HEK293 (cell line): ENCODE results near the gene LCE3B.
"Not testable (repeated sequence)": the region's sequence is repeated elsewhere in the genome, so short reads cannot be mapped to it uniquely, and the experiment has no call there.

Experiments used
- CTCF ChIA-PET: fragments of 350-600 bp; formaldehyde crosslinking; extraction: SDS; loops from one replicate; lab custom pipeline; 2021; ENCODE audit warnings: antibody characterized with exemption; lab: Yijun Ruan, JAX
- POLR2A ChIA-PET: fragments of 300-600 bp; formaldehyde crosslinking; extraction: SDS; loops from one replicate; lab custom pipeline; 2020; ENCODE audit warnings: antibody characterized with exemption, inconsistent platforms; lab: Yijun Ruan, JAX
- H3K27ac ChIP-seq: fragments of 200-500 bp; sonication (Bioruptor generic); 2 replicates; pipeline ENCODE4 v1.5.1; 2014; ENCODE audit warnings: low read depth, low read length, control low read depth, inconsistent platforms; ENCODE audit errors: extremely low read depth
- H3K36me3 ChIP-seq, 2 experiments: fragments of 200-500 bp in 1 of 2; sonication (Bioruptor generic) in 1 of 2; 1 replicate in 1 of 2; 2 replicates in 1 of 2; pipeline ENCODE4 v1.5.1; 2014 to 2017; ENCODE audit warnings: inconsistent platforms in 2 of 2, low read length in 2 of 2; ENCODE audit not compliant: control insufficient read depth in 2 of 2, insufficient read depth in 1 of 2
- H3K4me1 ChIP-seq: fragments of 200-500 bp; sonication (Bioruptor generic); 2 replicates; pipeline ENCODE4 v1.5.1; 2014; ENCODE audit warnings: mild to moderate bottlenecking, low read length, inconsistent platforms; ENCODE audit not compliant: control insufficient read depth, insufficient read depth
- H3K4me3 ChIP-seq: 2 replicates; pipeline ENCODE4 v1.5.1; 2011; ENCODE audit warnings: low read depth, mild to moderate bottlenecking, control low read depth, low read length, moderate library complexity
- H3K9me3 ChIP-seq: fragments of 200-500 bp; sonication (Bioruptor generic); 2 replicates; pipeline ENCODE4 v1.5.1; 2014; ENCODE audit warnings: low read depth, low read length, inconsistent platforms; ENCODE audit not compliant: control insufficient read depth, insufficient read depth
- AEBP2 ChIP-seq: fragments of 450-650 bp; formaldehyde crosslinking; IDR thresholded peaks from 2 replicates; pipeline ENCODE4 v1.5.1; 2016; ENCODE audit warnings: missing biosample characterization, missing genetic modification characterization, borderline replicate concordance
- HOXD13 ChIP-seq: sonication (generic); formaldehyde crosslinking; IDR thresholded peaks from 2 replicates; pipeline ENCODE4 v1.8.0; 2022; ENCODE audit warnings: missing genetic modification reagents, borderline replicate concordance
- KLF16 ChIP-seq: fragments of 450-650 bp; formaldehyde crosslinking; IDR thresholded peaks from 2 replicates; pipeline ENCODE4 v1.5.1; 2017; ENCODE audit warnings: missing biosample characterization, missing genetic modification characterization
- MZF1 ChIP-seq: fragments of 450-650 bp; formaldehyde crosslinking; IDR thresholded peaks from 2 replicates; pipeline ENCODE4 v1.5.1; 2017; ENCODE audit warnings: missing biosample characterization, missing genetic modification characterization, borderline replicate concordance
- ZBTB1 ChIP-seq: fragments of 450-650 bp; formaldehyde crosslinking; IDR thresholded peaks from 2 replicates; pipeline ENCODE4 v1.5.1; 2016; ENCODE audit warnings: missing biosample characterization, missing genetic modification characterization
- ZNF132 ChIP-seq: fragments of 450-650 bp; formaldehyde crosslinking; IDR thresholded peaks from 2 replicates; pipeline ENCODE4 v1.5.1; 2017; ENCODE audit warnings: missing biosample characterization, missing genetic modification characterization, borderline replicate concordance
- ZNF16 ChIP-seq: fragments of 450-650 bp; formaldehyde crosslinking; IDR thresholded peaks from 2 replicates; pipeline ENCODE4 v1.5.1; 2016; ENCODE audit warnings: low read depth, missing biosample characterization, missing genetic modification characterization
- ZNF175 ChIP-seq: fragments of 450-650 bp; formaldehyde crosslinking; IDR thresholded peaks from 2 replicates; pipeline ENCODE4 v1.5.1; 2016; ENCODE audit warnings: missing biosample characterization, missing genetic modification characterization
- ZNF2 ChIP-seq: fragments of 450-650 bp; formaldehyde crosslinking; IDR thresholded peaks from 2 replicates; pipeline ENCODE4 v1.5.1; 2016; ENCODE audit warnings: missing biosample characterization, missing genetic modification characterization
- ZNF214 ChIP-seq: fragments of 450-650 bp; formaldehyde crosslinking; IDR thresholded peaks from 2 replicates; pipeline ENCODE4 v1.5.1; 2017; ENCODE audit warnings: missing biosample characterization, mild to moderate bottlenecking, missing genetic modification characterization, borderline replicate concordance
- ZNF266 ChIP-seq: fragments of 450-650 bp; formaldehyde crosslinking; IDR thresholded peaks from 2 replicates; pipeline ENCODE4 v1.5.1; 2016; ENCODE audit warnings: missing biosample characterization, missing genetic modification characterization, low read depth
- ZNF354C ChIP-seq: fragments of 450-650 bp; formaldehyde crosslinking; IDR thresholded peaks from 2 replicates; pipeline ENCODE4 v1.5.1; 2016; ENCODE audit warnings: missing biosample characterization, missing genetic modification characterization, low read depth, borderline replicate concordance
- ZNF48 ChIP-seq: fragments of 450-650 bp; formaldehyde crosslinking; IDR thresholded peaks from 2 replicates; pipeline ENCODE4 v1.5.1; 2016; ENCODE audit warnings: missing biosample characterization, missing genetic modification characterization
- ZNF530 ChIP-seq: fragments of 450-650 bp; formaldehyde crosslinking; IDR thresholded peaks from 2 replicates; pipeline ENCODE4 v1.5.1; 2016; ENCODE audit warnings: low read depth, missing biosample characterization, missing genetic modification characterization
- ZNF548 ChIP-seq: fragments of 450-650 bp; formaldehyde crosslinking; IDR thresholded peaks from 2 replicates; pipeline ENCODE4 v1.5.1; 2016; ENCODE audit warnings: missing biosample characterization, missing genetic modification characterization
- ZNF600 ChIP-seq: fragments of 450-650 bp; formaldehyde crosslinking; IDR thresholded peaks from 2 replicates; pipeline ENCODE4 v1.5.1; 2016; ENCODE audit warnings: missing biosample characterization, missing genetic modification characterization
- ZNF670 ChIP-seq: fragments of 450-650 bp; formaldehyde crosslinking; IDR thresholded peaks from 2 replicates; pipeline ENCODE4 v1.5.1; 2016; ENCODE audit warnings: missing biosample characterization, missing genetic modification characterization, low read depth

Gene LCE3B

DNA sequence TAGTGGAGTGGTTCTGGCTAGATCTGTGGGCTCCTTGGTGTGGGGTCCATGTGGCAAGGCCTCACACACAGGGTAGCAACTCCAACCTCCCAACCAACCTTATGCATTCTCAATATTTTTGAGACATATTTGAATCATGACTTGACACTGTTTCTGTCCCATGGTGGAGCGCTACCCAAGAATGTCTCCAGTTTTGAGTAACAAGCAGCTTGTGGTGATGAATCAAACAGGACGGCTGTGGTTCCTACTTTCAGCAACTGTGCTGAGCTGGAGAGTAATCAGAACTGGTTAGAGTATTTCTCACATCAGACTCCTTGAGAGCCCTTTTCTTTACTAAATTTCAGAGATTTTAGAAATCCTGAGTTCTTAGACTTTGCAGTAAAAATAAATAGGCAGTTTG lies 36.4 kb upstream of the LCE3B start (continued):
- no peak for TF ChIP-seq ZNF16 (tag by site-specific recombination)
- no peak for TF ChIP-seq ZNF600
- no peak for TF ChIP-seq ZNF266 (tag by site-specific recombination)
- TF ChIP-seq ZNF548, result no peak

DNA sequence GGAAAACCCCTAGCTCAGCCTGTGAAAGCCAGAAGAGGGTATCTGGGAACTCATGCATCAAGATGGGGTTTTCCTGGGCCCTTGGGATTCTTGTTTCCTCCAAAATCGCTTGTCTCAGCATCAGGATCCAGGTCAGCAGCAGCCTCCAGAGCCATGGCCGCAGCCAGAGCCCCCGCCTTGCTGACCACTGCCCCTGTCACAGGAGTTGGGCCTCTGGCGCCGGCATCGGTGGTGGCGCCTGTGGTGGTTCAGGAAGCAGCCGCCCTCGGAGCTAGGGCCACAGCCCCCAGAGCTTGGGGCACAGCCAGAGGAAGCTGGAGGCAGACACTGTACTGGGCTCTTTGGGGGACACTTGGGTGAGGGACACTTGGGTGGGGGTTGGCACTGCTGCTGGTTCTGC lies 34.1 kb upstream of the LCE3B start:
- H3K36me3 ChIP-seq, POLR2A ChIA-PET, H3K9me3 ChIP-seq, H3K4me1 ChIP-seq, H3K27ac ChIP-seq, H3K4me3 ChIP-seq: not testable (repeated sequence)
- CTCF ChIA-PET, result interaction anchor here (1.0 kb wide), 1 partner anchor 45 kb away, joined by 3 read pairs; no protein-coding TSS in a partner anchor

DNA sequence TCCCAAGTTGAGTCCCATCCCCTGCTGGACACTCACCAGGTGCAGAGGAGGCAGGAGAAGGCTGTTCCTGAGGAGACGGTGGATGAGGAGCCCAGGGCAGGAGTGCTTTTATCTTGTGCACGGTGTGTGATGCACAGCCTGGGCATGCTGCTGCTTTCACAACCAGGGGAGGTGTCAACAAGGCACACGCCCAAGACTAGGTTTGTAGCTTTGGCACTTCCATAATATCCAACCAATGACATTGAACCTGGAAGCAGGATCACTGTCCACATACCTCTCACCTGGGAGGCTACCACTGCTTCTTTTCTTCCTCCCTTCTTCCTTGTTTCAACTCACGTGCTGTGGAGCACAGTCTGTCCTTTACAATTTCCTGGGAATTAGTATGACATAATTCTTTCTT lies 33.2 kb upstream of the LCE3B start, which contains the start of gene LCE3D:
Gene LCE3D, minus strand, starts transcription at position 84 of the 400 bp plus-strand sequence. CDS start 580 bp downstream, outside the sequence.
- CTCF ChIA-PET, result no interaction called here
- no peaks in the 10 kb centered on the region for H3K9me3 ChIP-seq
- H3K4me3 ChIP-seq, result no peak within 1 kb of the TSS
- TF ChIP-seq ZBTB1, result no peak
- TF ChIP-seq ZNF2 (tag by site-specific recombination), result no peak
- no peak for TF ChIP-seq MZF1 (tag by site-specific recombination)
- POLR2A ChIA-PET, result no interaction called here
- no peaks in the 10 kb centered on the region for H3K4me1 ChIP-seq
- no peak within 1 kb of the TSS for H3K27ac ChIP-seq
- H3K36me3 ChIP-seq, result no peaks in the 10 kb centered on the region

GRCh38 chr1:152582647-152583046 lies 31.0 kb upstream of the LCE3B start:
- no peaks in the 10 kb centered on the region for H3K4me1 ChIP-seq
- ChIA-PET CTCF (no interaction called here), POLR2A (no interaction called here)
- H3K27ac ChIP-seq, result no peak overlapping the region
- no peaks in the 10 kb centered on the region for H3K9me3 ChIP-seq
- no peak for TF ChIP-seq ZNF132
- no peak for TF ChIP-seq HOXD13 (CRISPR knock-in tag)
- TF ChIP-seq ZNF670 (tag by site-specific recombination), result no peak
- no peak for TF ChIP-seq AEBP2 (tag by site-specific recombination)
- TF ChIP-seq KLF16 (tag by site-specific recombination), result no peak
- no peak for TF ChIP-seq ZNF354C
- no peak for TF ChIP-seq ZNF530
- TF ChIP-seq ZNF48 (tag by site-specific recombination), result no peak
- no peak for TF ChIP-seq ZNF214 (tag by site-specific recombination)
- no peak for TF ChIP-seq ZNF175 (tag by site-specific recombination)
- H3K4me3 ChIP-seq, result no peak overlapping the region
- no peaks in the 10 kb centered on the region for H3K36me3 ChIP-seq

GRCh38 chr1:152585586-152585985 lies 28.0 kb upstream of the LCE3B start:
- H3K36me3 ChIP-seq, result no peaks in the 10 kb centered on the region
- ChIA-PET POLR2A (no interaction called here), CTCF (no interaction called here)
- no peak overlapping the region for H3K4me3 ChIP-seq
- H3K9me3 ChIP-seq, result no peaks in the 10 kb centered on the region
- no peaks in the 10 kb centered on the region for H3K4me1 ChIP-seq
- no peak for TF ChIP-seq ZNF530
- no peak overlapping the region for H3K27ac ChIP-seq
